OCI-LY1 (cell line): ENCODE data around the gene DSPP.

ENCODE experiments used
- CTCF ChIP-seq: fragments of 200-600 bp; sonication (generic), shearing (Covaris generic); IDR thresholded peaks from 2 replicates; pipeline ENCODE4 v1.5.1; 2017; ENCODE audit warnings: mild to moderate bottlenecking, antibody characterized with exemption, low read length, moderate library complexity, mixed read lengths
- EZH2 ChIP-seq: fragments of 200-600 bp; sonication (generic), shearing (Covaris generic); IDR thresholded peaks from 2 replicates; pipeline ENCODE4 v1.8.0; 2017; ENCODE audit warnings: borderline replicate concordance, mixed run types, mild to moderate bottlenecking, antibody characterized with exemption, low read length, moderate library complexity, mixed read lengths

GRCh38 chr4:87624698-87625097 lies 16.4 kb downstream of the DSPP start:
- TF ChIP-seq CTCF (no peak), EZH2 (no peak)
